Cardiac fibroblast (primary cell): ENCODE data around the gene CDC37L1.
"Not testable (repeated sequence)": the region's sequence is repeated elsewhere in the genome, so short reads cannot be mapped to it uniquely, and the experiment has no call there.

ENCODE experiments used
- DNase-seq, 2 donors: peaks; one replicate each; pipeline versions ENCODE4 v3.0.0 to v3.0.0-alpha.2; 2010; ENCODE audit warnings: low read depth in 2 of 2
- H3K4me3 ChIP-seq, 2 donors: replicated peaks in 1 of 2; 1 replicate in 1 of 2; 2 replicates in 1 of 2; pipeline ENCODE4 v1.5.1; 2011; ENCODE audit warnings: low read depth in 2 of 2, low read length in 2 of 2, mild to moderate bottlenecking in 2 of 2, moderate library complexity in 1 of 2
- CTCF ChIP-seq: IDR thresholded peaks from one replicate; pipeline ENCODE4 v1.5.1; 2011; ENCODE audit warnings: low read depth, mild to moderate bottlenecking, low read length, inconsistent platforms

Gene CDC37L1

GRCh38 chr9:4654084-4654483, 25.3 kb upstream of the CDC37L1 start:
- no peak overlapping the region for H3K4me3 ChIP-seq
- DNase-seq: no peak
- no peak for TF ChIP-seq CTCF

DNA sequence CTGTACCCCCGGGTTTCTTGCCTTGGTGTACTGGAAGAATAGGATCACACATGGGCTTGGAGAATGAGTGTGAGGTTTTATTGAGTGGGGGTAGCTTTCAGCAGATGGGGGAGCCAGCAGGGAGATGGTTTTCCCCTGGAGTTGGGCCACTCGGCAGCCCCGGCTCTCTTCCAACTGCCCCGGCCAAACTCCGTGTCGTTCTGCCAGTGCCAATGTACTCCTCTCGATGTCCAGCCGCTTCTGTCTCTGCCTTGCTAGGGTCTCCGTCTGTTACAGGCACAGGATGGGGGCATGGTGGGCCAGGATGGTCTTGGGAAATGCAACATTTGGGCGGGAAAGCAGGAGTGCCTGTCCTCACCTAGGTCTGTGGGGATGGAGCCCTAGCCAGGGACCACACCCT, 24.8 kb upstream of the CDC37L1 start:
- DNase-seq: no peak
- H3K4me3 ChIP-seq: no peak overlapping the region
- TF ChIP-seq CTCF: no peak

DNA sequence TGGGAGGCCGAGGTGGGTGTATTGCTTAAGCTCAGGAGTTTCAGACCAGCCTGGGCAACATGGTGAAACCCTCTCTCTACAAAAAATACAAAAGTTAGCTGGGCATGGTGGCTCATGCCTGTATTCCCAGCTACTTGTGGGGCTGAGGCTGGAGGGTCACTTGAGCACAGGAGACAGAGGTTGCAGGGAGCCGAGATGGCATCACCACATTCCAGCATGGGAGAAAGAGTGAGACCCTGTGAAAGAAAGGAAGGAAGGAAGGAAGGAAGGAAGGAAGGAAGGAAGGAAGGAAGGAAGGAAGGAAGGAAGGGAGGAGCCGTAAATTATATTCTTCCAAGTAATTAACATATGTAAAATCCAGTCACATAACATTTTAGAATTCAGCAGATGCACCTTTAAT, 23.2 kb upstream of the CDC37L1 start:
- DNase-seq, H3K4me3 ChIP-seq: not testable (repeated sequence)

DNA sequence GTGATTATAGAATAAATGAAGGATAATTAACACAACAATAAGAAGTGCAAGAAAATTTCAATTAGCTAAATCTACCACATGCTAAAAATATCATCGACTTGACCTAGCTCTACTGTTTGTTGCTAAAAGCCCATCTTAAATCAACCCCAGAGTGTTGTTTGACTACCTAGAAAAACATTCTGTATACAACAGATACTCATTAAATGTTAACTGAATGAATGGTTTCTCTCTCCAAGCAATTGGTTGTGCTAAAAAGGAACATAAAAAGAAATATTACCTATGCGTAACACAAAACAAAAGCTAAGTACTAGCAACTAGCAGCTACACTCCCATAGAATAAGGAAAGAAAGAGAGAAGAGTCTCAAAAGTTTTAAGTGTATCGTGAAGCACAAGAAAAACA, 22.7 kb upstream of the CDC37L1 start:
- DNase-seq: no peak
- TF ChIP-seq CTCF: no peak
- no peak overlapping the region for H3K4me3 ChIP-seq

- TF ChIP-seq CTCF: no peak
- no peak overlapping the region for H3K4me3 ChIP-seq
- DNase-seq: no peak
Measured at GRCh38 chr9:4657426-4658159, 21.8 kb upstream of the CDC37L1 start.

DNA sequence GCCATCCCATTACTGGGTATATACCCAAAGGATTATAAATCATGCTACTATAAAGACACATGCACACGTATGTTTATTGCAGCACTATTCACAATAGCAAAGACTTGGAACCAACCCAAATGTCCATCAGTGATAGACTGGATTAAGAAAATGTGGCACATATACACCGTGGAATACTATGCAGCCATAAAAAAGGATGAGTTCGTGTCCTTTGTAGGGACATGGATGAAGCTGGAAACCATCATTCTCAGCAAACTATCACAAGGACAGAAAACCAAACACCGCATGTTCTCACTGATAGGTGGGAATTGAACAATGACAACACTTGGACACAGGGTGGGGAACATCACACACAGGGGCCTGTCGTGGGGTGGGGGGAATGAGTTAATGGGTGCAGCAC, 18.7 kb upstream of the CDC37L1 start:
- not testable (repeated sequence) for H3K4me3 ChIP-seq, DNase-seq

GRCh38 chr9:4661165-4661564, 18.2 kb upstream of the CDC37L1 start:
- peak in 1 of 2 donors; percentile 34 for DNase-seq
- no peak overlapping the region for H3K4me3 ChIP-seq
- no peak for TF ChIP-seq CTCF

- peak in 1 of 2 donors; percentile 17 for DNase-seq
- TF ChIP-seq CTCF: no peak
- peak overlapping the region; percentile 65 to 84 for H3K4me3 ChIP-seq
Measured at GRCh38 chr9:4661611-4662010, 17.8 kb upstream of the CDC37L1 start.
